LoVo (cell line): ENCODE data around the gene SGIP1.
"Not testable (repeated sequence)": the region's sequence is repeated elsewhere in the genome, so short reads cannot be mapped to it uniquely, and the experiment has no call there.

Experiments
- DNase-seq: peaks from one replicate; pipeline ENCODE4 v3.0.0-alpha.2; 2016; ENCODE audit warnings: low spot score

Gene SGIP1

GRCh38 chr1:66684353-66684752 lies 150.4 kb downstream of the SGIP1 start:
- DNase-seq, result no peak

- DNase-seq, result no peak
Measured at GRCh38 chr1:66685265-66685664, 151.3 kb downstream of the SGIP1 start.

DNA sequence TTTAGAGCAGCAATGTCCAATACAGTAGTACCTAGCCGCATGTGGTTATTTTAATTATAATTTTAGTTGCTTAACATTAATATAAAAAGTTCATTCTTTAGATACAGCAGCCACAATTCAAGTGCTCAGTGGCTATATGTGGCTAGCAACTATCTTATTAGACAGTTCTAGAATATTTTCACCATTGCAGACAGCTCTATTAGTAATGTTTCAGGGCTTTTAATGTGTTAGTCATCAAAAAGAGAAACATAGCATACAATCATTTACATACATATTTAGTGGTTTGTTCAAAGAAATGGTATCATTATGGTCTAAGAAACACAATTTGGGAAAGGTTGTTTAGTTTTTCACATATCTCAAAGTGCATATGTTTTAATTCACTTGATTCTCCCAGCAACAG lies 151.7 kb downstream of the SGIP1 start:
- DNase-seq, result no peak

DNA sequence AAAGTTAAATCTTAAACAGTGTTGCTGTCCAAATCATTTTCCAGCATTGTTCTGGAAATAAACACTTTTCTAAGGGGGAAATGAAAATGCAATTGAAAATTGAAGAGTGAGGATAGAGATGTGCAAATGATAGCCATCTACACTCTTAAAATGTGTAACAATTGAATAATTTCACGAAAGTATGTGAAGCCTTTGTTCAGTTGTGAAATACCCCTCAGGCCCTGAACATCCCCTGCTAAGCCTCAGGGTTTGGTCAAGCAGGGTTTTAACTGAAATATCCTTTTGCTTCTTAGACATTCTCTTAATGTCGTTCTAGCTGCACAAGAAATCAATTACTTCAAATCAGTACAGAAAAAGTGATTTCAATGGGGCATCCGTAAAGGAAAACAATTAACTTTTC lies 152.5 kb downstream of the SGIP1 start:
- no peak for DNase-seq

DNA sequence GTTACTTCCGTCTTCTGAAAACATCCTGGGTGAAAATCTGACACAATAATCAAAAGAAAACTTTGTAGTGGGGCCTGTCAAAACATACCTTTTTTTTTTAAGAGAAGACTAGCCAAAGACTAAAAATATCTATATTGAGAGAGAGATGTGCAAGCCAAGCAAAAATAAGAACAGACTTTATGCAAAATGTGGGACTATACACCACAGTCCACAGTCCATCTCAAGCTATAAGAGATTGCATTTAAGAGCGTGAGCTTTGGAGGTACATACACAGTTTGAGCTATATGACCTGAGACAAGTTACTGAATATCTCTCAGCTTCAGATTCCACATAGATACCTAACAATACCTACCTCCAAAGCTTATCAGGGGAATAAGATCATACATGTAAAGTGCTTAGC lies 153.4 kb downstream of the SGIP1 start:
- no peak for DNase-seq

DNA sequence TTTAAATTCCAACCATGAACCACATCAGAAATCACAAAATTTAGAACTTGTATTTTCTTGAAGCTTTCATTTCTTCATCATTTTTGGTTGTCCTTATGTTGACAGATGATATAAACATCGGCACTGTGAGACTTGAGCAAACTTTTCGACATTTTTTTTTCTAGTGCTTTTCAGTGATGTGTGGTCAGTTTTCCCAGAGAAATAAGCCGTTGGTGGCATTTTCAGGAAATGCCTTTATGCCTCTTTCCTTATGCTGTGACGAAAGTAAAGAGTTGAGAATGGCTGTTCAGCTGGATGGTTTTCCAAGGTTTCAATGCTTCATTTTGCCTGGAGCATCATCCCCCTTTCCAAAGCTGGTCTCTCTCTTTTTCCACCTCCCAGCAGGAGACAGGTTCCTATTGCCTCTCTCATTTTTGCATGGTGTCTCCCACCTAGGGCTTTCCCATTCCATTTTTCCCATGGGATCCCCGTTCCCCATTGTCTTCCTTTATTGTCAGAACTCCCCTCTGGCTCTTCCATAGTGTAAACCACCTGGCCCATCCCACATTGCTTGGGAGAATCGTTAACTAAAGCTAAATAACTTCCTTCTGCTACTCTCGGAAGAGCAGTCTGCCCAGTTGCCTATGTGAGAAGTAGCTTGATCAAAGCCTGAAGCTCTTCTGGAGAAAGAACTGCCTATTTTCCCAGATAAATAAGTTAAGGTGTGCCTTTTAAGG lies 156.9 kb downstream of the SGIP1 start:
- DNase-seq, result no peak

GRCh38 chr1:66692681-66693080 lies 158.7 kb downstream of the SGIP1 start:
- no peak for DNase-seq

GRCh38 chr1:66693856-66694255 lies 159.9 kb downstream of the SGIP1 start:
- no peak for DNase-seq

DNA sequence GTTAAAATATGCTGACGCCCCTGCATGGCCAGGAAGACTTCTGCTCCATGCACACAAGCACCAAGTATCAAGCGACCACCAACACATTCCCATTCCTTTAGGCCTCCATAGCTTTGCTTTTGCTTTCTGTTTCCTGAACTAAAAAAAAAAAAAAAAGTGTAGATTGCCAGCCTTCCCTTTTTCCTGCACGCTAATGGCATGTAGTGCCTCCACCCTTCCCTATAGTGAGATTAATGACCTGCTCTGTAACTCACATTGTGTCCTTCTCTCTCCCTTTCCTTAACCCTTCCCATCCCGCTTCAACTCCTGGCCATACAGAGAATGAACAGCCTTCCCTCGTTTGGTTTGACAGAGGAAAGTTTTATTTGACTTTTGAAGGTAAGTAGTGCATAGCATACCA lies 161.2 kb downstream of the SGIP1 start:
- no peak for DNase-seq

GRCh38 chr1:66696771-66697170 lies 162.8 kb downstream of the SGIP1 start:
- no peak for DNase-seq

GRCh38 chr1:66699213-66699612 lies 165.3 kb downstream of the SGIP1 start:
- no peak for DNase-seq

DNA sequence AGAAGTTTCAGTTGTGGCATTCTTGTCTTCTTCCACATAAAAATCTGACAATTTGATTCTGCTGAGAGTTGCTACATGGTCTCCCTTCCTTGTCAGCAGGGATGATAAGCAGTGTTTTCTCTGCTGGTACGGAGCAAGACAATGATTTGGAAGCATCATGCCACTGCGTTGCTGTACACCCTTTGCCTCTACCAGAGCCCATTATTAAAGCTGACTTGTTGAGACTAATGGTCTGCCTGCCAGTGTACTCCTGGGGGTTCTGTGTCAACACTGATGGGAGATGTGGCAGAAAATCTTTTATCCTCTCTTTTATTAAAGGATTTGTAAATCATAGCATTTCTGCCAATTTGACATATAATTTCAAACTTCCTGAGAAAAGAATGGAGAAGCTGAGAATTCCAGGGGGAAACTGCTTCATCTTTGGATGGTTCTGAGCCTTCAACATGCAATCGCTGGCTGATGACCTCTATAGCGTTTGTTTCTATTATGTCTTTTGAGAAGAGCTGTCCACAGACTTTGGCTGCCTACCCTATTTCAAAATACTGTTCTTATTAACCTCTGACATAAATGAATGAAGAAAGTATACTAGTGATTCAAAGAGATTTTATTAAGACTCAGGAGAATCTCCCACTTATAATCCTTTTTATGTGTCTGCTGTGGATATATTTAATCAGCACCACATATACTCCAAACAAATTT lies 170.4 kb downstream of the SGIP1 start:
- no peak for DNase-seq

- no peak for DNase-seq
Measured at GRCh38 chr1:66705110-66705509, 171.2 kb downstream of the SGIP1 start.

DNA sequence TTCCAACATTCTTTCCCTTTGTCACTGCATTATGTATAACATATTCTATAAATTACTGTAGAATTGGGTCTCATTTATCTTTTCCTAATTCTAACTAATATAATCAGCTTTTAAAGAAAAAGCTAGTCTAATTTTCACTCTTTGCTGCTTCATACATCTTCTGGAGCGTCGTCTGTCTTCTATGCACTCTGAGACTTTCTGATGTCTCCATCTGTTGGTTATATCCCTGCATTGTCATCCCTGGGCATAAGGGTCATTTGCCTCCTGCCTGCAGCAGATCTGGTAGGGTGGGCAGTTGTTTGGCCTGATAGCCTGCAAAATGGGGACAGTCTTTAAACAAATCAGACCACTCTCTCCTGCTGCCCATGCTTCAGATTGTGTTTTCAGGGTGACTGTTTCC lies 177.5 kb downstream of the SGIP1 start:
- DNase-seq, result no peak

DNA sequence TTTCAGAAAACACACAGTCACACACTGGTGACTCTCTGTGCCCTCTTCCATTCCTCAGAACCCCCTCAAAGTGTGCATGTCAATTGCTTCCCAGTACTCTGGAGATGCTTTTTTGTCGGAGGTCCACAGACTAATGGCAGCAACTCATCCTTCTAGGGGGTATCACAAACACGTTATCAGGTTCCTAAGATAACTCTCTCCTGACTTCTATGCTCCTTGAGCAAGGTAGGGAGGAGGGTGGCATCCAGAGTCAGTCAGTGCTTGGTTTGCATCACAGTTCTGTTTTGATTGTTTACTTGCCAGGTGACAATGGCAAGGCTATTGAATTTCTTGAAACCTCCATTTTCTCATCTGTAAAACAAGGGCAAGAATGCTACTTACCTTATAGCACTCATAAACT lies 178.9 kb downstream of the SGIP1 start:
- no peak for DNase-seq

- DNase-seq, result no peak
Measured at GRCh38 chr1:66723985-66724384, 190.0 kb downstream of the SGIP1 start.

DNA sequence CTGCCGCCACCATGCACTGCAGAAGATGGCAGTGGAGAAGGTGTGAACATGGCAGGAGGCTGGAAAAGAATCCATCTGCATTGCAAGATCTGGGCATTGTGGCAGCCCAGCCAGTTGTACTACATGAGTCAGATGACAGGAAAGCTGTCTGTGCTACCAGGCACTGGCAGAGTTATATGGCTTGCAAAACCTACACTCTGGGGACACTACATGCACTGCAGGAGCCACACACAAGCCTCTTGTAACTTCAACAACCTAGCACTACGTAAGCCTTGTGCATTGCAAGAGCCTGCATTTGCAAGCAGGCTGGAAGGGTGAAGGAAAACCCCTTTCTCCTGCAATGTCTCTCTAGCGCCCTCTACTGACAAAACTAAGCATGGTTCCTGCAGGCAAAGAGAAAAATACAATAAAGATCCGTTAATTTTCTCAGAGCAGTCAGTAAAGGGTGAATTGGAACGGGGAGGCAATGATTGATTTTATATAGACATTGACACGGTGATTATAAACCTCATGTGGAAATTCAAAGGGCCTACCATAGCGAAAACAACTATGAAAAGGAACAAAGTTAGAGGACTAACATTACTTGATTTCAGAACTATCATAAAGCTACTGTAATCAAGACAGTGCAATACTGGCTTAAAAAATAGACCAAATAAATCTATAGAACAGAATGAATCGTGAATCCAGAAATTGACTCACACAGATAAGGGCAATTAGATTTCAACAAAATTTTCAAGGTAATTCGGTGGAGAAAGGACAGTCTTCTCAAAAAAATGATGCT lies 192.1 kb downstream of the SGIP1 start:
- peak; percentile 34 for DNase-seq

- DNase-seq, result no peak
Measured at GRCh38 chr1:66728021-66728420, 194.1 kb downstream of the SGIP1 start.

GRCh38 chr1:66728716-66729115 lies 194.8 kb downstream of the SGIP1 start:
- DNase-seq, result not testable (repeated sequence)

GRCh38 chr1:66729119-66729518 lies 195.2 kb downstream of the SGIP1 start:
- no peak for DNase-seq

DNA sequence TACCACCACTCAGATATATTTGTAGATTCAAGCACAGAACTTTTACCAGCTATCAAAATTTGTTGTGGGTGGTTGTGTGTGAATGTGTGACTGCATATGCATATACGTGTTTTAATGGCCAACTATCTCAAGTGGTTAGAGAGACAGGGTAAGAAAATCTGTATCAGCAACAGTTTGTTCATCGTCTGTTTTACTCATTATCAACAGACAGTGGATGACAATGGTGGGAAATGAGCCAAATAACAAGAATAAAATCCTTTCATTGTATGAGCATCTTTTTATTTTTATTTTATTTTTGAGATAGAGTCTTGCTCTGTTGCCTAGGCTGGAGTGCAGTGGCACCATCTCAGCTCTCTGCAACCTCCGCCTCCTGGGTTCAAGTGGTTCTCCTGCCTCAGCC lies 195.6 kb downstream of the SGIP1 start:
- DNase-seq, result no peak

GRCh38 chr1:66730462-66730861 lies 196.5 kb downstream of the SGIP1 start:
- DNase-seq, result no peak
